CD14-positive monocyte (primary cell): Measurements from ENCODE around the gene KNG1. TPM values are rescaled to one million over a fixed set of nuclear protein-coding genes. Genes with fewer than 3 reads are reported as not detected.

Experiments
- DNase-seq, 3 donors: peaks; one replicate each; pipeline ENCODE4 v3.0.0-alpha.2; 2011 to 2022
- H2AFZ ChIP-seq: 2 replicates; pipeline ENCODE4 v1.6.0; 2012; ENCODE audit warnings: mild to moderate bottlenecking, low read depth, low read length, inconsistent platforms; ENCODE audit not compliant: insufficient read depth, poor library complexity, severe bottlenecking
- H3K27ac ChIP-seq, 2 donors: 1 replicate in 1 of 2; 2 replicates in 1 of 2; pipeline ENCODE4 v1.5.1; 2012 to 2013; ENCODE audit warnings: low read length in 2 of 2, control low read depth in 1 of 2, inconsistent platforms in 1 of 2, low read depth in 1 of 2, mild to moderate bottlenecking in 1 of 2
- H3K27me3 ChIP-seq, 2 donors: one replicate each; pipeline versions ENCODE4 v1.6.0 to v1.6.1; 2011 to 2013; ENCODE audit warnings: low read length in 2 of 2; ENCODE audit not compliant: control insufficient read depth in 2 of 2, insufficient read depth in 2 of 2
- H3K36me3 ChIP-seq, 2 donors: replicated peaks in 1 of 2; 1 replicate in 1 of 2; 2 replicates in 1 of 2; pipeline versions ENCODE4 v1.5.1 to v1.6.1; 2012 to 2013; ENCODE audit warnings: low read length in 2 of 2, control low read depth in 1 of 2, inconsistent platforms in 1 of 2, mild to moderate bottlenecking in 1 of 2; ENCODE audit not compliant: insufficient read depth in 2 of 2, control insufficient read depth in 1 of 2
- H3K4me1 ChIP-seq, 2 donors: 1 replicate in 1 of 2; 2 replicates in 1 of 2; pipeline versions ENCODE4 v1.5.1 to v1.6.1; 2012 to 2013; ENCODE audit warnings: low read length in 2 of 2, control low read depth in 1 of 2, inconsistent platforms in 1 of 2, mild to moderate bottlenecking in 1 of 2, moderate library complexity in 1 of 2; ENCODE audit not compliant: insufficient read depth in 2 of 2, control insufficient read depth in 1 of 2
- H3K4me2 ChIP-seq: replicated peaks from 2 replicates; pipeline ENCODE3; 2012; ENCODE audit warnings: low read length, moderate library complexity, mild to moderate bottlenecking; ENCODE audit not compliant: poor library complexity, severe bottlenecking; ENCODE audit errors: extremely low read depth
- H3K4me3 ChIP-seq, 3 experiments: fragments of 200-600 bp in 1 of 3; sonication (generic) in 1 of 3; replicated peaks in 1 of 3; 1 replicate in 2 of 3; 2 replicates in 1 of 3; pipeline ENCODE4 v1.5.1; 2011 to 2013; ENCODE audit warnings: low read length in 3 of 3, mild to moderate bottlenecking in 3 of 3, control low read depth in 2 of 3, low read depth in 2 of 3, inconsistent platforms in 1 of 3, moderate library complexity in 1 of 3
- H3K79me2 ChIP-seq: 2 replicates; pipeline ENCODE4 v1.6.0; 2012; ENCODE audit warnings: mild to moderate bottlenecking, control low read depth, inconsistent platforms, low read length, moderate library complexity; ENCODE audit not compliant: insufficient read depth
- H3K9ac ChIP-seq: 2 replicates; pipeline ENCODE4 v1.6.0; 2017; ENCODE audit warnings: low read length, mild to moderate bottlenecking; ENCODE audit not compliant: insufficient read depth, poor library complexity, severe bottlenecking
- H3K9me3 ChIP-seq, 2 donors: replicated peaks in 1 of 2; 1 replicate in 1 of 2; 2 replicates in 1 of 2; pipeline versions ENCODE4 v1.5.1 to v1.6.1; 2012 to 2013; ENCODE audit warnings: low read length in 2 of 2, control low read depth in 1 of 2; ENCODE audit not compliant: control insufficient read depth in 1 of 2, insufficient read depth in 1 of 2
- H4K20me1 ChIP-seq: 2 replicates; pipeline ENCODE4 v1.6.0; 2012; ENCODE audit warnings: mild to moderate bottlenecking, low read length, control low read depth, moderate library complexity; ENCODE audit not compliant: insufficient read depth
- H3K27ac Mint-ChIP-seq, 7 donors: one replicate each; pipeline ENCODE4 v1.8.0; 2020; ENCODE audit warnings: mild to moderate bottlenecking in 7 of 7, mixed read lengths in 7 of 7, moderate library complexity in 6 of 7, inconsistent platforms in 2 of 7
- H3K27me3 Mint-ChIP-seq, 3 donors: one replicate each; pipeline ENCODE4 v1.8.0; 2021 to 2022; ENCODE audit warnings: low read depth in 3 of 3, mild to moderate bottlenecking in 3 of 3, mixed read lengths in 3 of 3, moderate library complexity in 3 of 3, inconsistent platforms in 1 of 3
- H3K36me3 Mint-ChIP-seq, 2 donors: one replicate each; pipeline ENCODE4 v1.8.0; 2020; ENCODE audit warnings: mixed read lengths in 2 of 2, inconsistent platforms in 1 of 2, mild to moderate bottlenecking in 1 of 2
- H3K4me1 Mint-ChIP-seq: one replicate; pipeline ENCODE4 v1.8.0; 2020; ENCODE audit warnings: mild to moderate bottlenecking, mixed read lengths
- H3K4me3 Mint-ChIP-seq, 2 donors: one replicate each; pipeline ENCODE4 v1.8.0; 2020; ENCODE audit warnings: mild to moderate bottlenecking in 2 of 2, mixed read lengths in 2 of 2, moderate library complexity in 1 of 2
- H3K9me3 Mint-ChIP-seq, 7 donors: one replicate each; pipeline ENCODE4 v1.8.0; 2020 to 2022; ENCODE audit warnings: mixed read lengths in 7 of 7, mild to moderate bottlenecking in 6 of 7, moderate library complexity in 6 of 7, inconsistent platforms in 2 of 7
- WGBS: methylation state at CpG from one replicate; pipeline ENCODE4 v1.1.5; 2013; ENCODE audit warnings: missing lambda C conversion rate; ENCODE audit not compliant: insufficient coverage; 5-methylcytosine and 5-hydroxymethylcytosine counted together
- intact Hi-C, 2 donors: fragments of 100-400 bp; cut with micrococcal nuclease; formaldehyde crosslinking; loops; one replicate each; pipeline versions ENCODE4 v1.15.0 to v1.15.1; 2023
- polyA plus RNA-seq, 3 donors: library from polyadenylated mRNA; depleted of rRNA in 1 of 3; unstranded in 2 of 3; stranded (reverse) in 1 of 3; fragments of 300-500 nt in 2 of 3; fragments of >200 nt in 1 of 3; fragmentation: Illumina TruSeq in 2 of 3; gene quantifications; 1 replicate in 2 of 3; 2 replicates in 1 of 3; pipeline ENCODE4 v1.2.3, GENCODE V29; 2012 to 2021
- TF ChIP-seq, protein P1 (sequence below): fragments of 200-600 bp; IDR thresholded peaks from one replicate; pipeline ENCODE4 v1.8.0; 2022; ENCODE audit warnings: antibody characterized with exemption, mild to moderate bottlenecking

Gene KNG1
- polyA plus RNA-seq, 3 donors = not detected

DNA sequence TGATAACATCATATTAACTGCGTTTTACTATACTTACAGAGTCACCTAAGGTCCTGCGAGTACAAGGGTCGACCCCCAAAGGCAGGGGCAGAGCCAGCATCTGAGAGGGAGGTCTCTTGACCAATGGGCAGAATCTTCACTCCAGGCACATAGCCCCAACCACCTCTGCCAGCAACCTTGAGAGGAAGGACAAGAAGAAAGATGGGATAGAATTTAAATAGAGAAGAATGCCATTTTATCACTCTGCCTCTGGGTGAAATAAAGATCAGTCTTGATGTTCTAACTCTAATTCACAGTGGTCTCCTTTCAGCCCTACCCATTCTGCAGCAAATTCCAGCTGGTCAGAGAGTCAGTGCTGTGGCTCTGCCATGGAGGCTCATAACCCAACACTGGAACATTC lies 26.5 kb downstream of the KNG1 start:
- peaks cover 1 to 6% (median 1%) of the 10 kb centered on the region in 3 donors for H3K27me3 Mint-ChIP-seq
- WGBS = no CpG with 5 or more reads among the region's 3 CpGs

DNA sequence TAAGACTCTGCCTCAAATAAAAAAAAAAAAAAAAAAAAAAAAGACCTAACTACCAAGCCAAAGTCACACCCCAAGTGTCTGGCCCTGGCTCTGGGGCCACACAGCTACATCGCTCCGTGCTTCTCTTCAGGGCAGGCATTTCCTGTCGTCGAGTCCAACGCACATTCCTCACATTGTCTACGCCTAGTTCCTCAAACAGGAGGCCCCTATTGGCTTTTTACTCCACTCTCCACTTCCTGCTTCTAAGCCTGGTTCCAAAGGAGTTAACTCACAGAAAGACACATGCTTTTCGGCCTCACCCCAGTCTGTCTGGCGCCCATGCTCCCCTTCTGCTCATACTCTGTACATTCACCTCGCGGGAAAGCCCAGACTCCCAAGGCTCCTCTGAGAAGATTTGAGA lies 28.8 kb downstream of the KNG1 start:
- peak overlapping the region in 1 of 3 experiments; percentile 44 for H3K4me3 ChIP-seq
- H3K4me2 ChIP-seq = peak overlapping the region; percentile 8
- peak; percentile 60 to 68 (median 63) for DNase-seq
- peak overlapping the region; percentile 13 to 90 (median 47) for H3K27ac Mint-ChIP-seq
- no peaks in the 10 kb centered on the region for H3K27me3 ChIP-seq
- 4% methylated on average over 6 of the region's 10 CpGs for WGBS
- peaks cover 0 to 3% (median 0%) of the 10 kb centered on the region in 7 donors for H3K9me3 Mint-ChIP-seq
- no peaks in the 10 kb centered on the region for H4K20me1 ChIP-seq
- H3K27ac ChIP-seq = peak overlapping the region in 1 of 2 donors; percentile 51
- peak overlapping the region; percentile 40 to 81 for H3K4me3 Mint-ChIP-seq
- H2AFZ ChIP-seq = peak overlapping the region; percentile 70
- H3K9me3 ChIP-seq = no peaks in the 10 kb centered on the region
- no peaks in the 10 kb centered on the region for H3K36me3 ChIP-seq
- peaks cover 0 to 3% of the 10 kb centered on the region in 2 donors for H3K4me1 ChIP-seq
- TF ChIP-seq, protein P1, sequence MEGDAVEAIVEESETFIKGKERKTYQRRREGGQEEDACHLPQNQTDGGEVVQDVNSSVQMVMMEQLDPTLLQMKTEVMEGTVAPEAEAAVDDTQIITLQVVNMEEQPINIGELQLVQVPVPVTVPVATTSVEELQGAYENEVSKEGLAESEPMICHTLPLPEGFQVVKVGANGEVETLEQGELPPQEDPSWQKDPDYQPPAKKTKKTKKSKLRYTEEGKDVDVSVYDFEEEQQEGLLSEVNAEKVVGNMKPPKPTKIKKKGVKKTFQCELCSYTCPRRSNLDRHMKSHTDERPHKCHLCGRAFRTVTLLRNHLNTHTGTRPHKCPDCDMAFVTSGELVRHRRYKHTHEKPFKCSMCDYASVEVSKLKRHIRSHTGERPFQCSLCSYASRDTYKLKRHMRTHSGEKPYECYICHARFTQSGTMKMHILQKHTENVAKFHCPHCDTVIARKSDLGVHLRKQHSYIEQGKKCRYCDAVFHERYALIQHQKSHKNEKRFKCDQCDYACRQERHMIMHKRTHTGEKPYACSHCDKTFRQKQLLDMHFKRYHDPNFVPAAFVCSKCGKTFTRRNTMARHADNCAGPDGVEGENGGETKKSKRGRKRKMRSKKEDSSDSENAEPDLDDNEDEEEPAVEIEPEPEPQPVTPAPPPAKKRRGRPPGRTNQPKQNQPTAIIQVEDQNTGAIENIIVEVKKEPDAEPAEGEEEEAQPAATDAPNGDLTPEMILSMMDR = no peak
- peaks cover 8% of the 10 kb centered on the region for H3K4me1 Mint-ChIP-seq
- H3K36me3 Mint-ChIP-seq = no peaks in the 10 kb centered on the region
- H3K9ac ChIP-seq = no peak overlapping the region
- no peaks in the 10 kb centered on the region for H3K79me2 ChIP-seq
- intact Hi-C loops = no loop called here
- H3K27me3 Mint-ChIP-seq = peaks cover 2 to 6% (median 5%) of the 10 kb centered on the region in 3 donors

More for the DNA sequence above, 26.5 kb downstream of the KNG1 start:
- H3K27me3 ChIP-seq = no peaks in the 10 kb centered on the region
- H3K9ac ChIP-seq = no peak overlapping the region
- TF ChIP-seq, protein P1 = no peak
- DNase-seq = no peak
- Mint-ChIP-seq H3K27ac (peak overlapping the region in 1 of 7 donors; percentile 67), H3K4me3 (no peak overlapping the region), H3K4me1 (peaks cover 8% of the 10 kb centered on the region), H3K36me3 (no peaks in the 10 kb centered on the region), H3K9me3 (peaks cover 0 to 3% (median 0%) of the 10 kb centered on the region in 7 donors)
- no peaks in the 10 kb centered on the region for H3K79me2 ChIP-seq
- H3K4me3 ChIP-seq = no peak overlapping the region
- intact Hi-C loops = no loop called here
- H3K4me2 ChIP-seq = no peak overlapping the region
- no peaks in the 10 kb centered on the region for H3K36me3 ChIP-seq
- no peaks in the 10 kb centered on the region for H4K20me1 ChIP-seq
- no peak overlapping the region for H3K27ac ChIP-seq
- H3K9me3 ChIP-seq = no peaks in the 10 kb centered on the region
- H2AFZ ChIP-seq = no peak overlapping the region
- peaks cover 0 to 3% of the 10 kb centered on the region in 2 donors for H3K4me1 ChIP-seq
